GM12875 (cell line): ENCODE results near the gene SPSB1.

ENCODE experiments used
- H3K4me3 ChIP-seq: one replicate; pipeline ENCODE4 v1.5.1; 2011; ENCODE audit warnings: low read depth, low read length, control low read depth
- CTCF ChIP-seq: IDR thresholded peaks from 2 replicates; pipeline ENCODE4 v1.5.1; 2011; ENCODE audit warnings: low read depth, mild to moderate bottlenecking, control low read depth, inconsistent platforms, low read length, moderate library complexity, borderline replicate concordance; ENCODE audit not compliant: insufficient read depth

Gene SPSB1

GRCh38 chr1:9351654-9352271 lies 59.1 kb downstream of the SPSB1 start:
- no peak overlapping the region for H3K4me3 ChIP-seq
- no peak for TF ChIP-seq CTCF

GRCh38 chr1:9352377-9353134 lies 59.9 kb downstream of the SPSB1 start:
- no peak for TF ChIP-seq CTCF
- H3K4me3 ChIP-seq, result no peak overlapping the region

- H3K4me3 ChIP-seq, result no peak overlapping the region
- TF ChIP-seq CTCF, result no peak
Observed at GRCh38 chr1:9355503-9355902, 62.8 kb downstream of the SPSB1 start.

- no peak overlapping the region for H3K4me3 ChIP-seq
- no peak for TF ChIP-seq CTCF
Observed at GRCh38 chr1:9356021-9356420, 63.3 kb downstream of the SPSB1 start.

DNA sequence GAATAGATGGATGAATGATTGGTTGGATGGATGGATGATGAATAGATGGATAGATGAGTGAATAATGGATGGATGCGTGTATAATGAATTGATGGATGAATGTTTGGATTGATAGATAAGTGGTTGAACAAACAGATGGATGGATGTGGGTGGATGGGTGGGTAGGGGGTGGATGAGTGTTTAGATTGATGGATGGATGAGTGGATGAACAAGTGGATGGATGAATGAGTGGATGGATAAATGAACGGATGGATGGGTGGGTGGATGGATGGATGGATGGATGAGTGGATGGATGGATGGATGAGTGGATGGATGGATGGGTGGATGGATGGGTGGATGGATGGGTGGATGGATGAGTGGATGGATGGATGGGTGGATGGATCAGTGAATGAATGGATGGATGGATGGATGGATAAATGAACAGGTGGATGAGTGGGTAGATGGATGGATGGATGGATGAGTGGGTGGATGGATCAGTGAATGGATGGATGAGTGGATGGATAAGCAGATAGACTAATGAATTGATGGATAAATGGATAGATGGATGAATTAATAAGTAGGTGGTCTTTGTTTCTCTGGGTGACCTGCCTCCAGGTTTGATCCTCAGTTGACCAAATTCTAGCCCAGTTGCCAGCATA lies 64.3 kb downstream of the SPSB1 start:
- H3K4me3 ChIP-seq, result no peak overlapping the region
- no peak for TF ChIP-seq CTCF

GRCh38 chr1:9357958-9358357 lies 65.3 kb downstream of the SPSB1 start:
- H3K4me3 ChIP-seq, result no peak overlapping the region
- no peak for TF ChIP-seq CTCF
